ENCODE results near the gene UGT1A8.

UGT1A8 gene

GRCh38 chr2:233791883-233792329, 174.5 kb downstream of the UGT1A8 start:
- H3K4me3 ChIP-seq (ENCODE audit: low read depth, low read length), result no peak overlapping the region
- no peak for DNase-seq (ENCODE audit: low read depth)
- no peak for TF ChIP-seq CTCF (IDR thresholded peaks at IDR 0.05; ENCODE audit: insufficient read depth, low read depth, low read length, missing control alignments)

GRCh38 chr2:233792720-233793119, 175.3 kb downstream of the UGT1A8 start:
- no peak overlapping the region for H3K4me3 ChIP-seq (ENCODE audit: low read depth, low read length)
- TF ChIP-seq CTCF (IDR thresholded peaks at IDR 0.05; ENCODE audit: insufficient read depth, low read depth, low read length, missing control alignments), result no peak
- DNase-seq (ENCODE audit: low read depth), result no peak

GRCh38 chr2:233793465-233794127, 176.2 kb downstream of the UGT1A8 start:
- no peak for TF ChIP-seq CTCF (IDR thresholded peaks at IDR 0.05; ENCODE audit: insufficient read depth, low read depth, low read length, missing control alignments)
- no peak for DNase-seq (ENCODE audit: low read depth)
- H3K4me3 ChIP-seq (ENCODE audit: low read depth, low read length), result no peak overlapping the region

GRCh38 chr2:233794128-233794658, 176.8 kb downstream of the UGT1A8 start:
- no peak for TF ChIP-seq CTCF (IDR thresholded peaks at IDR 0.05; ENCODE audit: insufficient read depth, low read depth, low read length, missing control alignments)
- no peak for DNase-seq (ENCODE audit: low read depth)

GRCh38 chr2:233795735-233796171, 178.3 kb downstream of the UGT1A8 start:
- no peak for DNase-seq (ENCODE audit: low read depth)
- TF ChIP-seq CTCF (IDR thresholded peaks at IDR 0.05; ENCODE audit: insufficient read depth, low read depth, low read length, missing control alignments), result no peak

More at GRCh38 chr2:233794128-233794658, 176.8 kb downstream of the UGT1A8 start:
- H3K4me3 ChIP-seq (ENCODE audit: low read depth, low read length), result no peak overlapping the region

GRCh38 chr2:233796254-233796653, 178.8 kb downstream of the UGT1A8 start:
- TF ChIP-seq CTCF (IDR thresholded peaks at IDR 0.05; ENCODE audit: insufficient read depth, low read depth, low read length, missing control alignments), result no peak
- H3K4me3 ChIP-seq (ENCODE audit: low read depth, low read length), result no peak overlapping the region
- DNase-seq (ENCODE audit: low read depth), result no peak

More at GRCh38 chr2:233795735-233796171, 178.3 kb downstream of the UGT1A8 start:
- no peak overlapping the region for H3K4me3 ChIP-seq (ENCODE audit: low read depth, low read length)
